ENCODE results near the gene RRP36.

GRCh38 chr6:43038727-43039126 lies 17.3 kb downstream of the RRP36 start:
- TF ChIP-seq CTCF (IDR thresholded peaks at IDR 0.05; ENCODE audit: low read length) (no peak), EZH2 (IDR thresholded peaks at IDR 0.05; ENCODE audit: borderline replicate concordance, low read length) (no peak)

Data from OCI-LY1 (cell line).